Spleen (tissue), 7 donors: ENCODE data around the gene ZMPSTE24.

ENCODE experiments used
- POLR2A ChIP-seq, 3 donors: fragments of 450-650 bp; IDR thresholded peaks; one replicate each; pipeline ENCODE4 v1.5.1; 2017; ENCODE audit warnings: antibody characterized with exemption in 3 of 3, mild to moderate bottlenecking in 1 of 3
- TF ChIP-seq, protein P1 (sequence below), 11 experiments: fragments of 200-600 bp in 7 of 11; fragments of 450-650 bp in 4 of 11; sonication (generic) in 4 of 11; IDR thresholded peaks in 8 of 11; conservative IDR thresholded peaks in 3 of 11; 1 replicate in 7 of 11; 2 replicates in 4 of 11; pipeline versions ENCODE4 v1.4.0 to v1.8.0; 2016 to 2021; ENCODE audit warnings: antibody characterized with exemption in 11 of 11, inconsistent platforms in 4 of 11, mild to moderate bottlenecking in 1 of 11
- donor health status: DM: no; HTN: no; CAD: no; lungs with moderate emphysema.
- donor health status: DM: no; HTN: no; CAD: no.
- donor health status: DM: no; HTN: no; CAD: no.

DNA sequence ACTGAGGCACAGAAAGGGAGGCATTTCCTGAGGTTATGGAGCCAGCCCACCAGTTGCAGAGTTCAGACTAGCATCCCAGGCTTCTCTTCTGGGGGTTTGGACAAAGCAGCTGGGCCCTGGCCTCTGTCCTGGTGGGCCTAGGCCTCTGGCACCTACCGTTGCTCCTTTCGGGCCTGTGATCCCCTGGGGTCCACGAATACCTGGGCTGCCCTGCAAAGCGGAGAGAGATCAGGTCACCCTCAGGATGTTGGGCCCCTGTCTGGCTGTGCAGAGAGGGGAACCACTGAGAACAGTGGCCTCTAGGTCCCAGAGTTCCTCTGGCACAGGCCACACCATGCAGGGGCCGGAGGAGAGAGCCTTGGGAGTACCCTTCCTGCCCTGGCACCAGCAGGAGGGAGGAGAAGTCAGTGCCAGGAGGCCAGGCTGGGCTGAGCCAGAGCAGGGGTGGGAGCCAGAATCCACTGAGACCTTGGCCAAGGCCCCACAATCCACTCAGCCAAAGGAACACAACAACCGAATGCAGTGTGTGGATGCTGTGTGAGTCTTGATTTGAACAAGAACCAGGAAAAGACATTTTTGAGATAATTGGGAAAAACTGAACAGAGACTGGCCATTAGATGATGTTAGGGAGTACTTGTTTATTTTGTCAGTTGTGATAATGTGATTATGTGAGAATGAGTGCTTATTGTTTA, 50.1 kb downstream of the ZMPSTE24 start:
- TF ChIP-seq, protein P1, sequence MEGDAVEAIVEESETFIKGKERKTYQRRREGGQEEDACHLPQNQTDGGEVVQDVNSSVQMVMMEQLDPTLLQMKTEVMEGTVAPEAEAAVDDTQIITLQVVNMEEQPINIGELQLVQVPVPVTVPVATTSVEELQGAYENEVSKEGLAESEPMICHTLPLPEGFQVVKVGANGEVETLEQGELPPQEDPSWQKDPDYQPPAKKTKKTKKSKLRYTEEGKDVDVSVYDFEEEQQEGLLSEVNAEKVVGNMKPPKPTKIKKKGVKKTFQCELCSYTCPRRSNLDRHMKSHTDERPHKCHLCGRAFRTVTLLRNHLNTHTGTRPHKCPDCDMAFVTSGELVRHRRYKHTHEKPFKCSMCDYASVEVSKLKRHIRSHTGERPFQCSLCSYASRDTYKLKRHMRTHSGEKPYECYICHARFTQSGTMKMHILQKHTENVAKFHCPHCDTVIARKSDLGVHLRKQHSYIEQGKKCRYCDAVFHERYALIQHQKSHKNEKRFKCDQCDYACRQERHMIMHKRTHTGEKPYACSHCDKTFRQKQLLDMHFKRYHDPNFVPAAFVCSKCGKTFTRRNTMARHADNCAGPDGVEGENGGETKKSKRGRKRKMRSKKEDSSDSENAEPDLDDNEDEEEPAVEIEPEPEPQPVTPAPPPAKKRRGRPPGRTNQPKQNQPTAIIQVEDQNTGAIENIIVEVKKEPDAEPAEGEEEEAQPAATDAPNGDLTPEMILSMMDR (IDR thresholded peaks at IDR 0.05 in 8 of 11, conservative IDR thresholded peaks at IDR 0.05 in 3 of 11): no peak
- no peak for TF ChIP-seq POLR2A (IDR thresholded peaks at IDR 0.05)
